A549 (cell line): Measurements from ENCODE around the gene YBX1. TPM values are rescaled to one million over a fixed set of nuclear protein-coding genes. Genes with fewer than 3 reads are reported as not detected.
"Not testable (repeated sequence)": the region's sequence is repeated elsewhere in the genome, so short reads cannot be mapped to it uniquely, and the experiment has no call there.

Source experiments
- ATAC-seq, 2 experiments: fragments of 200-7000 bp in 1 of 2; fragments of >200 bp in 1 of 2; cut with Nextera tagmentation in 1 of 2; cut with Tn5 transposase in 1 of 2; 3 replicates each; pipeline versions ENCODE4 v1.8.0 to v1.9.1; 2018 to 2020; ENCODE audit warnings: mild to moderate bottlenecking in 1 of 2, moderate library complexity in 1 of 2
- CTCF ChIA-PET: fragments of 300-600 bp; sonication (Branson Sonifier 250); formaldehyde crosslinking; extraction: SDS; loops from one replicate; lab custom pipeline; 2021; ENCODE audit warnings: antibody characterized with exemption, inconsistent platforms; lab: Yijun Ruan, JAX
- POLR2A ChIA-PET: fragments of 350-600 bp; formaldehyde crosslinking; extraction: SDS; loops from one replicate; lab custom pipeline; 2021; ENCODE audit warnings: antibody characterized with exemption, inconsistent platforms; lab: Yijun Ruan, JAX
- DNase-seq, 2 experiments: peaks; one replicate each; pipeline versions ENCODE4 v3.0.0 to v3.0.0-alpha.2; 2011 to 2016; ENCODE audit warnings: low read depth in 1 of 2, low spot score in 1 of 2
- FAIRE-seq: peaks from 2 replicates; lab custom pipeline; 2011; peaks lifted over from hg19 to GRCh38; lab: Jason Lieb, UNC
- H3K27ac ChIP-seq, 2 experiments: fragments of >200 bp; sonication (Bioruptor Twin); formaldehyde crosslinking; 3 replicates each; pipeline ENCODE4 v1.5.1; 2016 to 2017
- H3K4me1 ChIP-seq: fragments of >200 bp; sonication (Bioruptor Twin); formaldehyde crosslinking; 3 replicates; pipeline ENCODE4 v1.6.1; 2016
- H3K4me2 ChIP-seq: fragments of >200 bp; sonication (Bioruptor Twin); formaldehyde crosslinking; 3 replicates; pipeline ENCODE4 v1.6.1; 2016
- H3K4me3 ChIP-seq: fragments of >200 bp; sonication (Bioruptor Twin); formaldehyde crosslinking; 3 replicates; pipeline ENCODE4 v1.5.1; 2016
- H3K9me3 ChIP-seq: fragments of >200 bp; sonication (Bioruptor Twin); formaldehyde crosslinking; 3 replicates; pipeline ENCODE4 v1.6.1; 2016
- CEBPB ChIP-seq, 2 experiments: fragments of >200 bp in 1 of 2; sonication (Bioruptor Twin) in 1 of 2; formaldehyde crosslinking in 1 of 2; IDR thresholded peaks; 2 replicates each; pipeline ENCODE4 v1.6.1; 2012 to 2016
- CHD2 ChIP-seq: fragments of 150-350 bp; IDR thresholded peaks from 2 replicates; pipeline ENCODE4 v1.6.1; 2014; ENCODE audit warnings: low read length; ENCODE audit not compliant: partially characterized antibody
- E2F6 ChIP-seq: IDR thresholded peaks from 2 replicates; pipeline ENCODE4 v1.6.1; 2012; ENCODE audit warnings: low read depth, borderline replicate concordance
- EHF ChIP-seq: fragments of 250-450 bp; sonication (Bioruptor Pico); IDR thresholded peaks from 2 replicates; pipeline ENCODE4 v1.5.0; 2020; ENCODE audit warnings: mild to moderate bottlenecking
- FOXS1 ChIP-seq: fragments of 250-450 bp; sonication (Bioruptor Pico); IDR thresholded peaks from 2 replicates; pipeline ENCODE4 v1.5.0; 2020; ENCODE audit warnings: mild to moderate bottlenecking, moderate library complexity
- HEYL ChIP-seq: fragments of 250-450 bp; sonication (Bioruptor Pico); IDR thresholded peaks from 2 replicates; pipeline ENCODE4 v1.8.0; 2021; ENCODE audit warnings: mild to moderate bottlenecking, moderate library complexity
- HMGXB4 ChIP-seq: fragments of 250-450 bp; sonication (Bioruptor Pico); IDR thresholded peaks from 2 replicates; pipeline ENCODE4 v1.5.0; 2021; ENCODE audit warnings: mild to moderate bottlenecking, moderate library complexity, borderline replicate concordance
- HOXA7 ChIP-seq: fragments of 250-450 bp; sonication (Bioruptor Pico); IDR thresholded peaks from 2 replicates; pipeline ENCODE4 v1.5.0; 2020; ENCODE audit warnings: mild to moderate bottlenecking, moderate library complexity
- HOXB13 ChIP-seq: fragments of 250-450 bp; sonication (Bioruptor Pico); IDR thresholded peaks from 2 replicates; pipeline ENCODE4 v1.5.0; 2020; ENCODE audit warnings: low read depth, mild to moderate bottlenecking, moderate library complexity
- JUN ChIP-seq, 2 experiments: fragments of >200 bp; sonication (Bioruptor Twin); formaldehyde crosslinking; IDR thresholded peaks; 2 replicates in 1 of 2; 3 replicates in 1 of 2; pipeline ENCODE4 v1.6.1; 2016 to 2017
- JUNB ChIP-seq: fragments of >200 bp; sonication (Bioruptor Twin); formaldehyde crosslinking; IDR thresholded peaks from 2 replicates; pipeline ENCODE4 v1.6.1; 2016
- KDM1A ChIP-seq: fragments of 200-600 bp; sonication (generic); IDR thresholded peaks from 2 replicates; pipeline ENCODE4 v1.6.1; 2016; ENCODE audit warnings: low read depth, mild to moderate bottlenecking
- KDM5A ChIP-seq: fragments of 200-600 bp; sonication (generic); IDR thresholded peaks from 2 replicates; pipeline ENCODE4 v1.6.1; 2016; ENCODE audit warnings: antibody characterized with exemption, mild to moderate bottlenecking
- PHF8 ChIP-seq: fragments of 200-600 bp; sonication (generic); IDR thresholded peaks from 2 replicates; pipeline ENCODE4 v1.6.1; 2016; ENCODE audit warnings: low read depth, mild to moderate bottlenecking, antibody characterized with exemption, moderate library complexity, borderline replicate concordance
- POLR2AphosphoS2 ChIP-seq: conservative IDR thresholded peaks from 2 replicates; pipeline ENCODE4 v1.6.1; 2012; ENCODE audit warnings: low read length, improper control_type of control experiment, inconsistent platforms
- RFX5 ChIP-seq: fragments of 450-650 bp; IDR thresholded peaks from 2 replicates; pipeline ENCODE4 v1.7.1; 2014; ENCODE audit warnings: antibody characterized with exemption, mild to moderate bottlenecking, moderate library complexity
- TP53 ChIP-seq: fragments of 250-450 bp; sonication (Bioruptor Pico); IDR thresholded peaks from 2 replicates; pipeline ENCODE4 v1.5.0; 2021; ENCODE audit warnings: mild to moderate bottlenecking, moderate library complexity
- WGBS: methylation state at CpG from one replicate; pipeline ENCODE4 v1.1.6; 2017; ENCODE audit errors: missing lambda C conversion rate; 5-methylcytosine and 5-hydroxymethylcytosine counted together
- polyA plus RNA-seq, 4 experiments: library from polyadenylated mRNA; depleted of rRNA in 3 of 4; stranded (reverse); fragments of >200 nt; fragmentation: RNase III in 1 of 4; extraction: RNeasy Plus Mini Kit Qiagen cat#74134 plus additional on column Dnase treatment in 1 of 4; gene quantifications; 2 replicates in 3 of 4; 3 replicates in 1 of 4; pipeline ENCODE4 v1.2.3, GENCODE V29; 2011 to 2017
- TF ChIP-seq, protein P1 (sequence below): fragments of 250-450 bp; sonication (Bioruptor Pico); IDR thresholded peaks from 2 replicates; pipeline ENCODE4 v1.5.0; 2020; ENCODE audit warnings: low read depth, mild to moderate bottlenecking, moderate library complexity

YBX1 gene
- polyA plus RNA-seq, 2 of the 4 experiments (the other 2 are of a cell fraction), result 488 to 747 TPM

DNA sequence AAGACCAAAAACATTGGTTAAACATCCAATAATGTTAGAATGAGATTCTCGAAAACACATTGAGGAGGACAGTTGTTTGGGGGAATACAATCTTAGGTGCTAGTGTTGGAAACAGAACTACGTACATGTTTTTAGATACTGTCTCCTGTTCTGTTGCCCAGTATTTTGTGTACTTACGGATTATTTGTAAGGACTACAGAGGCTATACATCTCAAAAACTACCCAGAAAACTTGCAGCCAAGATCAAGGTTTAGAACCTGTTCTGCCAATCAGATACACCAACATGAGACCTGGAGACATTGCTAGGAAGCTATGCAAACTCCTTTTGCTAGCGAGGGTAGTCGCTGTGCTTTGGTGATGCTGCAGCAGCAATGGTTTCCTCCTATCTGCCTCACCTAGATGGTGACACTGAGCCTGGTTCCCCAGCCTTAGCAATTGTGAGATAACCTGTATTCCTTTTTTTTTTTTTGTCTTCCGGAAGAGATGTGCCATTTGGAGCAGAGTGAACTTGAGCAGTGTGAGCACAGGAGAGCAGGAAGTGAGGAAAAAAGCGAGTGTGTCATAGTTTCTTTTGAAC lies 21.8 kb downstream of the YBX1 start (continued):
- TF ChIP-seq KDM5A, result no peak
- TF ChIP-seq HOXB13 (CRISPR knock-in tag), result no peak

DNA sequence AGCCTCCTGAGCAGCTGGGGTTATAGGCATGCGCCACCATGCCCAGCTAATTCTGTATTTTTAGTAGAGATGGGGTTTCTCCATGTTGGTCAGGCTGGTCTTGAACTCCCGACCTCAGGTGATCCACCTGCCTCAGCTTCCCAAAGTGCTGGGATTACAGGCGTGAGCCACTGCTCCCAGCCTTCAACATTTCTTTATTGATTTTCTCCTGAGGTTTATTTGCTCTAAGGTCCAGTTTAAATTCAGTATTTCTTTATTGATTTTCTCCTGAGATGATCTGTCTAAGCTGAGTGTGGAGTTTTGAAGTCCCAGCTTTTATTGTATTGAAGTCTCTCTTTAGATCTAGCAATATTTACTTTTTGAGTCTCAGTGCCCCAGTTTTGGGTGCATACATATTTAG lies 30.6 kb downstream of the YBX1 start:
- DNase-seq, CTCF ChIA-PET, FAIRE-seq, ATAC-seq, H3K27ac ChIP-seq, H3K4me3 ChIP-seq, H3K4me1 ChIP-seq, H3K4me2 ChIP-seq, H3K9me3 ChIP-seq: not testable (repeated sequence)
- POLR2A ChIA-PET, result interaction anchor here (0.9 kb wide), 1 partner anchor 30 kb away, joined by 3 read pairs; the partner anchor contains the start of gene YBX1
- WGBS, result 81% methylated on average over 3 of the region's 3 CpGs

DNA sequence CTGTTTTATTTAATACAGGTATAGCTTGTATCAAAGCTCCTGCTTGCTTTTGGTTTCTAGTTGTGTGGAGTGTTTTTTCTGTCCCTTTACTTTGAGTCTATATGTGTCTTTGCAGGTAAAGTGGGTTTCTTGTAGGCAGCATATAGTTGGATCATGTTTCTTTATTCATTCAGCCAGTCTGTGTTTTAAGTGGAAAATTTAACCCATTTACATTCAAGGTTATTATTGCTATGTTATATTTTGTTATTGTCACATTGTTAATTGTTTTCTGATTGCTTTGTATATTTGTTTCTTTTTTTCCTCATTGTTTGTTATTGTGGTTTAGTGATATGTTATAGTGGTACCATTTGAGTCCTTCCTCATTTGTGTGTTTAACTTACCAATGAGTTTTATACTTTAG lies 31.1 kb downstream of the YBX1 start:
- no peak for DNase-seq
- no peaks in the 10 kb centered on the region for H3K4me1 ChIP-seq
- no peak for ATAC-seq
- TF ChIP-seq HOXA7 (CRISPR knock-in tag), result no peak
- no peak for TF ChIP-seq PHF8
- no peak for TF ChIP-seq HOXB13 (CRISPR knock-in tag)
- TF ChIP-seq CEBPB (IDR thresholded peaks at IDR 0.05), result no peak
- no peak for TF ChIP-seq RFX5
- TF ChIP-seq HEYL (CRISPR knock-in tag), result no peak
- TF ChIP-seq KDM1A, result no peak
- TF ChIP-seq JUN (IDR thresholded peaks at IDR 0.05), result no peak
- TF ChIP-seq TP53 (CRISPR knock-in tag), result no peak
- TF ChIP-seq E2F6, result no peak
- no peak for TF ChIP-seq POLR2AphosphoS2
- TF ChIP-seq JUNB, result no peak
- TF ChIP-seq, protein P1, sequence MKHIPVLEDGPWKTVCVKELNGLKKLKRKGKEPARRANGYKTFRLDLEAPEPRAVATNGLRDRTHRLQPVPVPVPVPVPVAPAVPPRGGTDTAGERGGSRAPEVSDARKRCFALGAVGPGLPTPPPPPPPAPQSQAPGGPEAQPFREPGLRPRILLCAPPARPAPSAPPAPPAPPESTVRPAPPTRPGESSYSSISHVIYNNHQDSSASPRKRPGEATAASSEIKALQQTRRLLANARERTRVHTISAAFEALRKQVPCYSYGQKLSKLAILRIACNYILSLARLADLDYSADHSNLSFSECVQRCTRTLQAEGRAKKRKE (CRISPR knock-in tag), result no peak
- TF ChIP-seq EHF, result no peak
- TF ChIP-seq FOXS1, result no peak
- no peak for TF ChIP-seq HMGXB4
- no peak for TF ChIP-seq CHD2
- H3K9me3 ChIP-seq, result peaks cover 6% of the 10 kb centered on the region; the same call in 2 of the 3 replicates
- H3K4me2 ChIP-seq, result no peak overlapping the region
- ChIA-PET CTCF (no interaction called here), POLR2A (interaction anchor here (0.9 kb wide), 1 partner anchor 31 kb away, joined by 3 read pairs; the partner anchor contains the start of gene YBX1)
- no peak overlapping the region for H3K4me3 ChIP-seq
- no peak for FAIRE-seq
- no peak overlapping the region for H3K27ac ChIP-seq

- H3K4me1 ChIP-seq, H3K27ac ChIP-seq, CTCF ChIA-PET, H3K4me2 ChIP-seq, FAIRE-seq, H3K9me3 ChIP-seq, DNase-seq, ATAC-seq, H3K4me3 ChIP-seq: not testable (repeated sequence)
- POLR2A ChIA-PET, result interaction anchor here (0.7 kb wide), 1 partner anchor 1102 kb away, joined by 3 read pairs; no protein-coding TSS in a partner anchor
Observed at GRCh38 chr1:42714441-42714840, 32.2 kb downstream of the YBX1 start.
